ENCODE measurements around the gene TOX3.

The TOX3 gene

DNA sequence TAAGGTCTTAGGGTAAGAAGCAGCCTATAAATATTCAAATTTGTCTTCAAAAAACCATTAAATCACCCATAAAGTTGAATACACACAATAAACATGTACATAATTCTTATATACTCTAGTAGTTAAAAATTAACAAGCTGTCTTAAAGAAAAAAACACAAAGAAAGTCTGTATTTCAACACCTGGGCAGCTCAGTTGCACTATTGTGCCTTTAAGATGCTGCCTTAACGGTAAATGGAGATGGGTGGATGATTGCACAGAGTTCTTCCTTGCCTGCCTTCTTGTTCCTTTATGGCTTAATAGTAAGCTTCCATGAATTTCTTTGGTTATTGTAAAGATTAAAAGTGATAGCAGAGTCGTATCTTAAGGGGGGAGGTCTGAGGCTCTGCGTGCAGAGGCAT lies 105.1 kb downstream of the TOX3 start:
- DNase-seq = no peak

DNA sequence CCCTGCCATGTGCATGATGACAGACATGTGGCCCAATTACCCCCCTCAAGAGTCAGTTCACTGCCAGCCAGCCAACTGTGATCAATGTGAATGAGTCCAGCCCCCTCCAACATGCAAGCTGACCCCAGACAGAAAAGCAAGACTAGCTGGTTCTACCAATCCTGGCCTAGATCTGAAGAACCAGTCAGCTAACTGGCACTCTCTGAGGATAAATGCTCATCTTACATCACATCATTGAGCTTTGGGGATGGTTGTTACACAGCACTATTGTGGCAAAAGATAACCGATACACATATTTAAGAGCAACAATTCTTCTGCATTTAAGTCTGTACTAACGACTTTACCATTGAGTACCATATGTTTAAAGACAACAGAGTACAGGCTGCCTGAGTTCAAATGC lies 106.7 kb downstream of the TOX3 start:
- DNase-seq = no peak

DNA sequence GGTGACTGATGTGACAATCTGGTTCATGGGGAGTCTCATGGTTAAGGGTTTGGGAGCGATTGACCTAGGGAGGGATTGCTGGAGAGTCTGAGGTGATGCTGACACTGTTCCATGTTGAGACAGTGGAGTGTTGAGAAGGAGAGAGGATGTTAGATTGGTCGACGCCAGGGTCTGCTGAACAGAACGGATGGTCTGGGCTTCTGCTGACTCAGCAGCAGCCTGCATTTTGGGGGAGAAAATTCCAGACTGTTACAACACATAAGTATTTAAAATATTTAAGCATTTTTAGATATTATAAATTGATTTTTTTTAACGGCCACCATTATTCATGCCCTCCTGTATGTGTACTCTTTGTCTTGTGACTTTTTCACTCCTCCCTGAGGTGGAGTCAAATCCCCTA lies 107.2 kb downstream of the TOX3 start:
- no peak for DNase-seq

DNA sequence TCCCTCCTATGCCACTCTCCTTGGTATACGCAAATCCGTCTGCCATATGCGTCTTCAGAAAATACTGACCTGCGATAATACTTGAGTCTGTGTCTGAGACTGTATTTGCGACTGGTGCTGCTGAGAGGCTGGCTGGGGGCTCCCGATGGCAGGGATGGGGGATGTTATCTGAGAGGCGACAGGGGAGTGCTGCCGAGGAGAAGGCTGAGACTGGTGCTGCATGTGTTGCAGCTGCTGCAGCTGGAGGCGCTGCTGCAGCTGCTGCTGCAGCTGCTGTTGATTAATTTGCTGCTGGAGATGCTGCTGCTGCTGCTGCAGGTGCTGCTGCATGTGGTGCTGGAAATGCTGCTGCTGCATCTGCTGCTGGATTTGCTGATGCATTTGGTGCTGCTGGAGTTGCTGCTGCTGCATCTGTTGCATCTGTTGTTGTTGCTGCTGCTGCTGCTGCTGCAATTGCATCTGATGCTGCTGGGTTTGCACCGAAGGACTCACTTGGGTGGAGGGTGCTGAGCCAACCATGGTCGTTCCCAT lies 107.7 kb downstream of the TOX3 start:
- no peak for DNase-seq

DNA sequence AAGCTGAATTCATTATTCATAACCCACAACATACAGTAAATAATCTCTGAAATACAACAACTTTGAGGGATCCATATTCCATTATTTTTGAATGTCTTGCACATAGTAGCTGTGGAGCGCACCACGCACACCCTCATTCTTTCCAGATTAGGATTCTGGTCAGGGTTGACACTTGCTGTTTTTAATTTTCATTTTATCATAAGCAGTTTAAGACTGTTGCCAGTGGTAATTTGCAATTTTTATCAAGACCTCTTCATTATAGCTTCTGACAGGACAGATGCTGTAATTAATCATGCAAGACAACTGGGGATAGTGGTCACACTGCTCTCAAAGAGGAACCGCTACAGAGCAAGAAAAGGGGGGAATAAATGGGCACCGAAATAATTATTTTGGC lies 109.7 kb downstream of the TOX3 start:
- DNase-seq = no peak

DNA sequence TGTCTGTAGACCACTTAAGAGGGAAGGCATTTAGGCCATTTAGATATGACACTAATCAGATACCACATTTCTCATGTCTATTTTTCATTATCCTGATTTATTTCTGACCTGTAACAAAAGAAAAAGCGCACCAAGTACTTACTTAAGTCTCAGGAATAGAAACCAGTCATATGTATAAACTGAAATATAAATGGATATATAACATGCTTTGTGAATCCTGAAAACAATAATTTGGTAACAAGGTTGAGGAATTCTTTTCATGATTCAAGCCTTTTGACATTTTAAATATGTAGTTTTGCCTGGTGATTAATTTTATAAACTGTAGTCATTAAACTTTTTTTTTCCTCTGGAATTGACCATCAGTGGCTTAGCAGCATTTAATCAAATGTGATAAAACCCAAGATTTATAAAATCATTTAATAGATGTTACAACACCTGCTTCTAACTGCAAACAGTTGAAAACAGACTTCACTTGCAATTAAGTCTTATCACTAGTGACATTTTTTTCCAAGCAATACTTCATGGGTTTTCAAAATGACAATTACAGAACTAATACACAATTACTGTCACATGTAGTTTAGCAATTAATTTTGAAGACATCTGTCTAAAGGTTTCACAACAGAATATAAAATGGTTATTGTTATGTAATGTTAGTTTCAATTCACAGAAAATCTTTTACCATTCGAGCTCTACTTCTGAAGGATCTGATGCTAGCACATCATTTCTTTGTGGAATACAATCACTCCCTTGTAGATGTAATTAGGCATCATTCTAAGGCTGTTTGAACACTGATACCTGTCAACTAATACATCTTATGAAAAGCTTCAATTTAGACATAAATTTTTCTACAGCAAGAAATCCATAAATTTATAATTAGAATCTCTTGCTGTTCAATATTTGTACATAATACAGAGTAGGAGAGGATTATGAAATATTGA lies 110.3 kb downstream of the TOX3 start:
- no peak for DNase-seq

DNA sequence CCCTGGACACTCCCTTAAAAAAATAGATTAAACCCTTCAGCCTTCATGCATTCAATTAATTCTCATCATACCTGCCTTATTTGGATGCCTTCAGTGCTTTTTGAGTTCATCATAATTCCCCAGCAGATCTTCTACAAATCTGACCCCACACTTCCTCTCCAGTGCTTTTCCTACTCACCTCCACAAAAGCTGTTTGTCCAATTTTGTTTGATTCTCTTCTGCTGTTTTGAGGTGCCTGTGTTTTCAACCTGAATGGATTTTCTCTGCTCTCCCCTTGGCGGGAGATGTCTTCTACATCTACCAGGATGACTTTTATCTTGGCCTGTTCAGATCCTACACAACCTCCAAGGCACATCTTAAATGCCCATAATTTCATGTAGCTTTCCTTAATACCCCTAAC lies 112.7 kb downstream of the TOX3 start:
- DNase-seq = no peak

DNA sequence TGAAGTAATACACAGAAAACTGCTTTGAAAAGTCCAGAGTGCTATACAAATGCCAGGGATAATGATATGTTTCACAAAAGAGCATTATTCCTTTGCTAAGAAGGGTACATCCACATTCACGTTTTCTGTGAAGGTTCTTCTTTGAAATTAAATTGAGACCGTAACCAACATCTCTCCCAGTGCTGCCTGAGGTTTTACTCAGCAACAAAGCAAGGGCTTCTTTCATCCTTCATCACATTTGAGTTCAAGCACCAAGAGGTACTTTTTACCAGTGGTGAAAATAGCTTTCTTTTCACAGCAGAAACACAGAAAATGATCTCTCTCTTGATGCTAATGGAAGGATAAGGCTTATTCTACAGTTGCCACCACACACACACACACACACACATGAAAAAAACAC lies 113.3 kb downstream of the TOX3 start:
- DNase-seq = no peak

DNA sequence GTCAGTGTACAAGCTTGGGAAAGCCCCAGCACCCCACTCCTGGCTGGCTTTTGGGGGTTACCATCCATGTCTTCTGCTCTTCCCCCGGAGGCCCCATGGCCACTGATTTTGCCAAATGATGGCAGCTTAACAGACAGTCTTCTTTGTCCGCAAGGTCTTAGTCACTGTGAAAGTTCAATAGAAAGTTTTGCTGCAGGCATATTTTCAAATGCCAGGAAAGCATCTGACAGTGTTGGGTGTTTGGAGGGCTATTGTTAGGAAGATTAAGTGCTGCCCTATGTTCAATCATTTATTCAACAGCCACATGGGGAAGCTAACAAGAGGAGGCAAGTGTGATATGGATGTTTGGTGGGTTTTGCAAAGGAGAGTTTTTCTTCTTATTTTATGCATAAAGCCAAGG lies 122.4 kb downstream of the TOX3 start:
- no peak for DNase-seq

DNA sequence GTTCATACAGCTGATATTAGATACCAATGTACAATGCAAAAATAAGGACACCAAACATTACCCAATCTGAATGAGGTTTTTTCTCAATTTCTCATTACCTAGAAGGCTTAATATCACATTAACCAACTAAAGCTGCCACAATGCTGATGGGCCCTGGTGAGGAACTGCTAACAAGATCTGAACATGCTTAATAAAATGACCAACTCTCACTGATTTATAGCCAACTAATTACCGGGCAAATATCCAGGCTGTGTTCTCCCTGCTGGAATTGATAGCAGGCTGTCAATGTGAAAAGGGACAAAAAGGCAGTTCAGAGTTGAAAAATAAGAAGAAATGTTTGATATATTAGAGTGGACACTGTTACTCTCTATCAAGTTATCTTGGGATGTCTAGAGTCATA lies 124.6 kb downstream of the TOX3 start:
- no peak for DNase-seq

DNA sequence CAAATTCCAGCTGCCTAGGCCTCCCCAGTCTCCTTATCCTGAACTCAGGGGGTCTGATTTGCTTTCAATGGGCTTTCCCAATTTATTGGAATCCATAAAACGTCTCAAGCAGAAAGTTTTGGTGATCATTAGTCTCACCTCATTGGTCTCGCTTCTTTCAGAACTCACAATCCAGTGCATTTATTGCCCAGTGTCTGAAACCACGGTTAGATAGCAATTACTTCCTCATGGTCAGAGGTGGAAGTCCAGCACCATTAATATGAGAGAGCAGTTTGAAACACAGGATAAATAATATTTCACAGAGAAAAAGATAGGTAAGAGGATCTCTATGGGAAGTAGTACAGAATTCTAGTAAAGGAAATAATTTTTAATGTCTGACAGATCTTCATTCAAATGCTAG lies 128.7 kb downstream of the TOX3 start:
- DNase-seq = no peak

DNA sequence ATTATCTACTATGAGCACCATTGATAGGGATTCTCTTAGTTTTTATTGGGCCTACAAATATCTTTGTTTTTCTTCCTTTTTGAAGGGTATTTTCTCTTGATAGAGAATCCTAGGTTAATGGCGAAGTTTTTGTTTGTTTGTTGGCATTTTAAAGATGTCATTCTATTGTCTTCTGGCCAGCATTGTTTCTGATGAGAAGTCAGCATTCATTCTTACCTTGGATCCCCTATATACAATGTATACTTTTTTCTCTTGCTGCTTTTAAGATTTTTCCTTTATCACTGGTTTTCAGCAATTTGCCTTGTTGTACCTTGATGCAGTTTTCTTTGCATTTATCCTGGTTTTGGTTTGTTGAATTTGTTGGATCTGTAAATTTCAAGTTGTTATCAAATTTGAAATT lies 130.1 kb downstream of the TOX3 start:
- no peak for DNase-seq

DNA sequence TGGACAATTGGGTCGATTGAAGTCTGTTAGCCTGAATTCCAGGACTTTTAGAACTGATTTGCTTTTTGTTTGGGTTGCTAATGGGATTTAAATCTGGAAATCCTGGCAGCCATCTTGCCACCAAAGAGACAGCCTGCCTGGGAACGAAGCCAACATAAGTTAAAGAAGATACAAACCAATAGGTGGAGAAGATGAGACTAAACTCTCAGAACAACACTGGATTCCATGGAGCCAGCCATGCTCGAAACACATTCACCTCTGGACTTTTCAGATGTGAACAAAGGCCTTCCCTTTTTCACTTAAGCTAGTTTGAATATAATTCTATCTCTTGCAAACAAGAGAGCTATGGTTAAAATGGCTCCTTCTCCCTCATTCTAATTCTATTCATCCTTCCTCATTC lies 135.9 kb downstream of the TOX3 start:
- DNase-seq = no peak

DNA sequence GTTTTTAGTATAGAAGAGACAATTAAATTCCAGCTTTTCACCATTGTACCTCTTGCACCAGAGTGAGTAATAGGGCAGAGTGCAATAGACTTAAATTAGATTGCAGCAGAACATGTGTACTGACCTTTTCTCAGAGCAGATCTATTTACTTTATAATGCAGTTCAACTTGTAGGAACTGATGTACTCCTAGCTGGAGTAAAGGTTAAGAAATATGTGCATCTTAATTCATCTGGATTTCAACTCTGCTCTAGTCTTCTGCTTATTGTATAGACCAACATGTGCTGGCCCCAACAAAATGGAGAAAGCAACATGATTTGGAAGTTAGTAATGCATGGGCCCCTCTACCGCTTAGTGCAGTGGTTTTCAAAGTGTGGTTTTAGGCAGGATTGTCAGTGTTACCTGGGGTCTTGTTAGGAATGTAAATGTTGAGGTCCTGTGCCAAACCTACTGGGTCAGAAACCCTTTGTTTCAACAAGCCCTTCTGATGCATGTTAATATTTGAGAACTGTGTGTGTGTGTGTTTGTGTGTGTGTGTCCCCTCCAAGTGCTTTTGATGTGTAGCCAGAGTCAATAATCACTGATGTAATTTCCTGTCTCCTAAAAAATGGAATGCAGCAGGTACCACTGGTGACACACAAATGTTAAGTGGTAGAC lies 138.6 kb downstream of the TOX3 start:
- DNase-seq = no peak

DNA sequence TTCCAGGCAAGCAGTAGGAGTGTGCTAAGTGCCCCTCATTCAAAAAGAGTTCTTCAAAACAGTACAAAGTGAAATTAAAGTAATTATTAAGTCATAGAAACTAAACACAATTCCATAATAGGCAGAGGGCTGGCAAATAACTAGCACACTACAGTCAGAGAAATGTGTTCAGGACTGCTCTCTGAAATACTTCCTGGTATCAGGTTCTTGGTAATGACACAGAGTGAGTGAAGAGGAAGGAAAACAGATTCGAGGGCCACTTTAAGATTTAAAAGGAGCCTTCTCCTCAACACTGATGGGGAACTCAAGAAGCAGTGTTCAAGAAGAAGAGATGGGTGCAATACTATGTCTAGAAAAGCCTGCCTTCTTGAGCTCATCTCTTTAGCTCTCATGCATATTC lies 139.2 kb downstream of the TOX3 start:
- no peak for DNase-seq

DNA sequence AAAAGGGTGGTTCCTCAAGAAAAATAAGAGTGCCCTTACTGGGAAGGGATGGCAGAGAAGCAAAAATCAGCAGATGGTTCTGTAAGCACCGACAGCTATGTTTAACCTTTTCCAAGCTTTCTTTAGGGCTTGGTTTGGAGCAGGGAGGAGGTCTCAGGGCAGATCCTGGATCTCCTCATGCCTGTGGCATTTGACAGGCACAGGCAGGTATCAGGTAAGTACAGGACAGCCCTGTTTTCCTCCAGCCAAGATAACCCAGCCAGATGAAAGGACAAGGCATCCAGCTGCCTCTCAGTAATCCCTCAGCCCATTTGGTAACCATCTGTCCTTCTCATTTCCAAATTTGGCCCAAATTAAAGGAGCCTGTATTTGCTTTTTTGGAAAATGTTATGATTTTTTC lies 141.5 kb downstream of the TOX3 start:
- DNase-seq = no peak

DNA sequence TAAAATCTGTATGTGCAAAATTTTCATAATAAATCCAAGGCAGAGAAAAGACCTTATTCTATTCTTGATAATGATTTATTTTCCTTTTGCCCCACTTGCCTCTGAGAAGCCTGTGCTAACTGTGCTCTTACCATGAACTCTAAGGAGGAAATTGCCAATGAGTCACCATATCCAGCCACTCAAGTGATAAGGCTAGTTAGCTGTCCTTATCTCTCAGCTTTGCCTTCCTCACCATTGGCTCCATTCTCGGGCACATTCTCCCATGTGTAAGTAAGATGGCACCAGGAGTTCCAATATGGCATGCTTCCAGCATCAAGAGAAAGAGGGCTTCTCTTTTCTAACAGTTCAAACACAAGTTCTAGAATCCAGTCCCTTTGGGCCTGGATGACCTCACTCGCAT lies 142.4 kb downstream of the TOX3 start:
- no peak for DNase-seq

DNA sequence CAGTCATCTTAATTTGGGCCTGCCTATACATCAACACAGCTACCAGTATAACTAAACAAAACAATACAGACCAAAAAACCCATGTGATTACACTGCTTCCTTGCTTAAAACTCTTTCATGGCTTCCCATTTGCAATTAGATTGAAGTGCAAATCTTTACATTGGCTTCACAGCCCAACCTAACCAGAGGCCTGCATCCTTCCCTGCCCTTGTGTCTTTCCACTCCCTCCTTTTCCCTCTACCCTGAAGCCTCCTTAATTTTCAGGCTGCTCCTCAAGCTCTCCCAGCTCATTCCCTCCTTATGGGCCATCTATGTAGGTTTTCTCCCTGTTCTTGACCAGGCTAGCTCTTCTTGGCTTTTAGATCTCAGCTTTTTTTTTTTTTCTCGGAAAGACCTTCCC lies 147.8 kb downstream of the TOX3 start:
- DNase-seq = no peak

DNA sequence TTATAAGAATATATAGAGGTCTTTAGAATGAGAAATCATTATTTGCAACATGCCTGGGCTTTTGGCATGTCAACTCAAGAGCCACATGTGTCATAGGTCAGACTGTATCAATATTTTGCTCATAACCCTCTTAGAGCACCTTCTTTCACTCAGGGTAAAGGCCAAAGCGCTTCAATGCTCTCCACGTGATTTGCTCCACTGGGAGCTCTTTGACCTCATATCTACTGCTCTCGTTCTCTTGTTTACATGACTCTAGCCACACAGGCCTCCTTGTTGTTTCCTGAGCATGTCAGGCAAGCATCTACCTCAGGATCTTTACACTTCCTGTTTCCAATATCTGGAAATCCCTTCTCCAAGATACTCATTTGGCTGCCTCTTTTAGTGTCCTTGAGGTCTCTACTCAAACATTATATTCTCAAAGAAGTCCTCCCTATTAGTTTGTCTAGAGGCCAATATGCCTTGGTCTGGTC lies 148.4 kb downstream of the TOX3 start:
- DNase-seq = no peak

DNA sequence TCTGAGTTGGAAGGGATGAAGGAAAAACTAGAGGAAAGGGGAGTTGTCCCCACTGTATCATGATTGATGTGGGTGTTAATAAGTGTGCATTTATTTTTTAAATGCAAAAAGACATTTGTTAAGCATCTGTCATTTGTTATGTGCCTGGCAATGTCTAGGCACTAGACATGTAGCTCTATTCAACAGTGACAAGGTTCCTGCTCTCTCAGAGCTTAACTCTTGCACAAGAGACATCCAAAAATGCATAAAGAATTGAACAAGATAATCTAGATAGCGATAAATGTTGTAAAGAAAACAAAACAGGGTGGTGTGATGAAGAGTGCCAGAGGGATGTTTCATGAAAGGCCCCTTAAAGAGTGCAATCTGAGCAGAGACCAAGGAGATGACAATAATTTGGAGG lies 148.9 kb downstream of the TOX3 start:
- no peak for DNase-seq

DNA sequence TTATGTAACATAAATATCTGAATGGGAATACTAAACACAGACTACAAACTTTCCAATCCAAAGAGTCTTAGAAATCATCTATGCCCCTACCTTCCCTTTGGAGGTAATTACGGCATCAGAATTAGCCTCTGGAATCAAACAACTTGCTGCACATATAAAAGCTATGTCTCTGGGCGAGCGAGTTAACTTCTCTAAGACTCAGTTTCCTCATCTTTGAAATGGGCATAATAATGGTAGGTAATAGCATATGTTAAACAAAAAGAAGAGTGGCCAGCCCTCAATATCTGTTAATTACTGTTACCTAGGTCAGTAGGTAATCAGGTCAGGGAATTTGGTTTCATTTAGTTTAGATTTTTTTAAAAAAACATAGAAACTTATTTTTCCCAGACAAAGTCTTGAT lies 153.5 kb downstream of the TOX3 start:
- DNase-seq = no peak

DNA sequence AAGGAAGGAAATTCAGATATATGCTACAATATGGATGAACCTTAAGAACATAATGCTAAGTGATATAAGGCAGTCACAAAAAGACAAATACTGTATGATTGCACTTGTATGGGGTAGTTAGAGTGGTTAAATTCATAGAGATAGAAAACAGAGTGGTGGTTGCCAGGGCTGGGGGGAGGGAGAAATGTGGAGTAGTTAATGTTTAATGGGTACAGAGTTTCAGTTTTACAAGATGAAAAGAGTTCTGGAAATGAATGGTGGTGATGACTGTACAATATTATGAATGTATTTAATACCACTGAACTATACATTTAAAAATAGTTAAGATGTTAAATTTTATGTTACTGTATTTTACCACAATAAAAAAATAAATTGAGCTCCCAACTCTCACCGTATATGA lies 157.9 kb downstream of the TOX3 start:
- no peak for DNase-seq
